ENCODE measurements around the gene SLC26A4.
A peak's percentile ranks its signal among the peaks of the same experiment; 100 is the strongest.

SLC26A4 gene

DNA sequence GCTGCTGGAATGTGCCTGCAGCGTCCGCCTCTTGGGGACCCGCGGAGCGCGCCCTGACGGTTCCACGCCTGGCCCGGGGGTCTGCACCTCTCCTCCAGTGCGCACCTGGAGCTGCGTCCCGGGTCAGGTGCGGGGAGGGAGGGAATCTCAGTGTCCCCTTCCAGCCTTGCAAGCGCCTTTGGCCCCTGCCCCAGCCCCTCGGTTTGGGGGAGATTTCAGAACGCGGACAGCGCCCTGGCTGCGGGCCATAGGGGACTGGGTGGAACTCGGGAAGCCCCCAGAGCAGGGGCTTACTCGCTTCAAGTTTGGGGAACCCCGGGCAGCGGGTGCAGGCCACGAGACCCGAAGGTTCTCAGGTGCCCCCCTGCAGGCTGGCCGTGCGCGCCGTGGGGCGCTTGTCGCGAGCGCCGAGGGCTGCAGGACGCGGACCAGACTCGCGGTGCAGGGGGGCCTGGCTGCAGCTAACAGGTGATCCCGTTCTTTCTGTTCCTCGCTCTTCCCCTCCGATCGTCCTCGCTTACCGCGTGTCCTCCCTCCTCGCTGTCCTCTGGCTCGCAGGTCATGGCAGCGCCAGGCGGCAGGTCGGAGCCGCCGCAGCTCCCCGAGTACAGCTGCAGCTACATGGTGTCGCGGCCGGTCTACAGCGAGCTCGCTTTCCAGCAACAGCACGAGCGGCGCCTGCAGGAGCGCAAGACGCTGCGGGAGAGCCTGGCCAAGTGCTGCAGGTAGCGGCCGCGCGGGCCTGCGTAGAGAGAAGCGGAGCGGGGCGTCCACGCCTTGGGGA lies 645 bp downstream of the SLC26A4 start:
- peak; percentile 61 for DNase-seq

DNA sequence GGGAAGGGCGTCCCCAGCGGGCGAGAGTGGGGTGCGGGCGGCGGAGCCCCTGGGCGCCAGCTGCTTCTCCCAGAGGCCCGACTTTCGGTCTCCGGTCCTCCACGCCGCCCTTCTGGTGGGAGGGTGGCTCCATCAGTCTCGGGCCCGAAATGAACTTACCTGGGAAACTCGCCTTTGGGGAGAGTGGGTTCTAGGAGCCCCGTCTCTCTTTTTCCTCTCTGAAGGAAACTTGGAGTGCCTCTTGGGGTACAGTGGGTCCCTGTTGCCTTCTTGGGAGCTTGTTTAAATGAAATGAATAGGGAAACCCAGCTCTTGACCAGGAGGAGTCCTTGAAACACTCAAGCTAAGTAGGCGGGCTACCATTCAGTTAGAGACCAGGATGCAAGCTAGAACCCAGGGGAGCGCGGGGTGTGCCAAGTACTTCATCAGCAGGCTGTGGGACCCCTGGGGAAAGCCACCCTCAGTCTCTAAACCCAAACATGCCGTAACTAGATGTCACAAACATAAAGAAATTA lies 1.3 kb downstream of the SLC26A4 start:
- DNase-seq = no peak

DNA sequence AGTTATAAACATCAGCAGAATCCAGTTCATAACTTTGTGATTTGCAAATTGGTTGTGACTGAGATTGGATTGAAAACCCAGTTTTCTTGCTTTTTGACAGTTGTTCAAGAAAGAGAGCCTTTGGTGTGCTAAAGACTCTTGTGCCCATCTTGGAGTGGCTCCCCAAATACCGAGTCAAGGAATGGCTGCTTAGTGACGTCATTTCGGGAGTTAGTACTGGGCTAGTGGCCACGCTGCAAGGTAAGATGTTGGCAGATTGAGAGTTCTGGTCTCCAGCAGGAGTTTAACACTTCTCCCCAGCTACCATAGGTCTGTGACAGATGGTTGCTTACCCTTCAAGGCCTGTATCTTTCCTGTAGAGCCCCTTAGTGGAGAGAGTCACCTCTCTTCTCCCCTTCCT lies 2.6 kb downstream of the SLC26A4 start:
- no peak for DNase-seq

DNA sequence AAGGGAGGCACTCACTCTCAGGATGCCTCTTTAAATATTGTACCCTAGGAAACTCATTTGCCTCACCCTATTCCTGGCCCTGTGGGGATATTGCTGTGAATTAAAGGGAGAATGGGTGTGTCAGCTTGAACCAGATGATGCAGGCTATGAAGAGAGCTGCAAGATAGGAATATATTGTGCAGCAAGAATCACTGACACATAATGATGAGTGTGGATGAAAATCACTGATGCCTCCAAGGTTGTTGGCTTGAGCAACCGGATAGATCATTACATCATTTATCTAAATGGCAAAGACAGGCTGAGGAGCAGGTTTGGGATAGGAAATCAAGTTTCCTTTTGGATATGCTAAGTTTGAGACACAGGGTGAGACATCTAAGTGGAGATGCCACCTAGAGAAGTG lies 6.2 kb downstream of the SLC26A4 start:
- DNase-seq = no peak

DNA sequence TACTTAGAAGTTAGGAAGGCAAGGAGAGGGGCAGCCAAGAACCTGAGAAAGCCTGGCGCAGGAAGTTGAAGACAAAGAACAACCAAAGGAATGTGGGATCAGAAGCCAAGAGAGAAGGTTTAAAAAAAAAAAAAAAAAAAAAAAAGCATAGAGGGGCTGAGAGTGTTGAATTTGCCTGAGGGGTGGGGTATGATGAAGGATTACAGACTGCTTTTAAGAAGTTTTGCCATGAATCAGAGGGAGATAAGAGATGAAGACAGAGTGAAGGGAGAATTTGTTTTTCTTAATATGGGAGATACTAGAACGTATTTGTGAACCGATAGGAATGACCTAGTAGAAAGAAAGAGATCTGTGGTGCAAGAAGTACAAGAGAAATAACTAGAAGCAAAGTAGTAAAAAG lies 6.7 kb downstream of the SLC26A4 start:
- DNase-seq = no peak

DNA sequence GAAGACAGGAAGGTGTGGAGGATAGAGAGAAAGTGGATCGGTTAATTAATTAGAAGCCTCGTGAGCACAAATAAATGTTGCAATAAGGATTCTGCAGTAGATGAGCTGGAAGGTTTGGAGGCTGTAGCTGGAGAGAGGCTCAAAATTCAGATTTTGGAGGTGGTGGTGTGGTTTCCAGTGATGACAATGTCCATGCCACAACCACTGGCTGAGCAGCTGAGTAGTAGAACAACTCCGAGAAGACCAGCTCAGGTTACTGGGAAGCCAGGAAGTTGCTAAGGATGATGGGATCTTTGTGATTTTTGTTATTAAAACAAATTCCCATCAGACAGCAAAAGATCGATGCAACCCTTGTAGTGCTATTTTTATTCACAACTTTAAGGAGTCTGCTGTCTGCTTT lies 7.7 kb downstream of the SLC26A4 start:
- no peak for DNase-seq

DNA sequence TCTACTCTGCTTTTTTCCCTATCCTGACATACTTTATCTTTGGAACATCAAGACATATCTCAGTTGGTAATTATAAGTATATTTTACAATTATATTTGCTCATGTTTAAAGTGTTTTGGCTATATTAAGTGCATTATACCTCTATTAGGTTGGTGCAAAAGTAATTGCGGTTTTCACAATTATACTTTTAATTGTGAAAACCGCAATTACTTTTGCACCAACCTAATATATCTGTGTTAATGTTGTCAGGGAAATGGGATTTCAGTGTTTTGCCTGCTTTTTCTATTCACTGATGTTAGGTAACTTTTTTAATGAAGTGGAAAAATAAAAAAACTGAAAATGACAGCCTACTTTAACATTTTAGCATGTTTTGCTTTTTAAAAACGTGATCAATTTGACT lies 11.6 kb downstream of the SLC26A4 start:
- DNase-seq = no peak

DNA sequence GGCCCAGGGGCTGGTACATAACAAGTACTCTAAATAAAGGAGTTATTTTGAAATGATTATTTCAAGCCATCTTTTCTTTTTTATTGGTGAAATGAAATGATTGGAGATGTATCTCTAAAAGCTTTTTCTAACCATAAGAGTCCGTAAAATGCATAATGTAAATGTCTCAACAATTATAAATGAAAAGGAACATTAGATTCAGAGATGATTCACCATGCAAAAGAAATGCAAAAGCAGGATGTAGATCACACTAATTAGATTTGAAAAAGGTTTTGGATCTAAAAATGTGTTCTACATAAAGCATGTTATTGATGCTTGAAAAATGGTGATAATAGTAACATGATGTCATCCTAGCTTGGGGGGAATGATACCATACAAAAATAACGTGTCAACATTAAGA lies 15.6 kb downstream of the SLC26A4 start:
- DNase-seq = no peak

DNA sequence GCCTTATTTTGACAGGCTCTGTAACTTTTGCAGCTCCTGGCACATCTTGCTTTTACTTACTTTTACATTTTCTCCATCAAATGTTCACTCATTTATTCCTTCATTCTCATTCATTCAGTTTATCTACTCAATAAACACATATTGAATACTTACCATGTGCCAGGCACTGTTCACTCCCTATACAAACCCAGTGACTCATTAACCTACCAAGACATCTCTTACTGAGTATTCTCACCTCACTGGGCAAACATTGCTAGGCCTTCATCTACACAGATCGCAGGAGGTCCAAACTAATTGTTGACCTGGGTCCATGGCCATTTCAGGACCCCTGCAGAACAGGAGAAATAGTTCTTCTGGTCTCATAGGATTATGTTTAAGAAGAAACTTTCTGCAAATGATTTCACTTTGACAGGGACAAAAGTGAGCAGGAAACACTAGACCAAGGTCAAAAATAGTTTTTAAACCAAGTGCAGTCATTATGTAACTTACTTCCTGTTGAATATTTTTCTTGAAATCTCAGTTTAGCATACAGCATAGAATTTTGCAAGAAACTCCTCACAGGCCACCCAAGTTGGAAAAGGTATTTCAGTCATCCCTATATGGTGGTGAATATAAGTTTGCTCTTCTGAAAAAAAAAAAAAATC lies 17.6 kb downstream of the SLC26A4 start:
- no peak for DNase-seq

DNA sequence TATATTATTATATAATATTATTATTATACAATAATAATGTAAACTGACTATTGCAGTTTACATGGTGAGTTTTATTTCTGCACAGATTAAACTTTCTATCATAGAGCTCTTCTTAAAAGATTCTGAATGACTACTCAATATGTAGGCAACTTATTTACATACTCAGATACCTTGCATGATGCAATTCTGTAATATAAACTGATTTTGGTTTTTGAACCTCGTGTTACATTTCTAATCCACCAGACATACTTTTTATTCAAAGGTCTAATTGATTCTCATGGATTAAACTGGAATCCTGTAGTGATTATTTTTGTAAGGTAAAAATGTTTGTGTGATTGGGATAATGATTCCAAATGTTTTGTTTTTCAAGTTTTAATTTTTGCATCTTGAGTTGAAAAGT lies 19.9 kb downstream of the SLC26A4 start:
- no peak for DNase-seq

DNA sequence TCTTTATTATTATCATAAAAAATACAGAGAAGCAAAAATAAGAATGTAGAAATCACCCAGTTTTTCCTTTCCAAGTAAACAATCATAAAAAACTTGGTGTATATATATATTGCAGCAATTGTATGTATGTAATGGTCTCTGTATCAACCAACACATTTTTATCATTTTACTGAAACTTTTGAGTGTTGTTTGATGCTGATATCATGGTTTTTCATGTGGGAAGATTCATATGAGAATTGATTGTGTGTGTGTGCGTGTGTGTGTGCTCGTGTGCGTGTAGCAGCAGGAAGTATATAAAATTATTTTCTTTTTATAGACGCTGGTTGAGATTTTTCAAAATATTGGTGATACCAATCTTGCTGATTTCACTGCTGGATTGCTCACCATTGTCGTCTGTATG lies 22.3 kb downstream of the SLC26A4 start:
- no peak for DNase-seq

DNA sequence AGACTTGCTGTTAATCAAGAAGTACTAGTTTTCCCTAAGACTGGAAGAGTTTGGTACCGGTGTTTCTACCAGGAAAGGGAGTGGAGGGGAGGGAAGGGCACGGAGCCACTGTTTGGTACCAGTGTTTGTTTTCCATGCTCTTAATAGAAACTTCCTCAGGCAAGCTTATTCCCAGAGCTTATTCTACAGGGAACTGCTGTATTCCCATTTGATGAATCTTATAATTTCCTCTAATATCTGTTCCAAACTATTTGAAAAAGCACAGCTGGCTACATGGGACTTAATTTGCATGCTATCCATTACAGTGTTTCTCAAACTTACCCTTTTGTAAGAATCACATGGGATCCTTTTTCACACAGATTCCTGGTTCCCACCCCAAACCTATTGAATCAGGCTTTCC lies 23.7 kb downstream of the SLC26A4 start:
- no peak for DNase-seq

DNA sequence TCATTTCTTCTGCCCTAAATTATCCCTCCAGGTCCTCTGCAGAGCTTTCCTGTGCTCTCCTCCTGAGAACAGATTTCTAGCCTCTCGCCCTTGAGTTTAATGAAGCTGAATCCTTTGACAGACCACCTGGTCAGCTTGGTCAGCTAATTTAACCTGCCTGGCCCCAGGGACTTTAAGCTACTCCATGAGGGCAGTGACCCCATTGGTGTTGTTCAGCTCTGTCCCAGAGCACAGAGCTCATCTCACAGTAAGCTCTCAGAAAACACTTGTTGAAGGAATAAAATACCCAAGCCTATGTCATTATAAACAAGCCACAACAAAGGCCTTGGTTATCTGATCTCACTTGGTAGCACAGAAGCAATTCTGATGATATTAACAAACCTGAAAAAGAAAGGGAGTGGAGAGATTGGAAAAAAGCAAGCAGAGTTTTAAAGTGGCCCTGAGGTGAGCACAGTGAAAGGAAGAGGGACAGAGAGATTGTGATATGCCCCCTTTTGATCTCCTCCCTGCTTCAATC lies 24.4 kb downstream of the SLC26A4 start:
- DNase-seq = no peak

DNA sequence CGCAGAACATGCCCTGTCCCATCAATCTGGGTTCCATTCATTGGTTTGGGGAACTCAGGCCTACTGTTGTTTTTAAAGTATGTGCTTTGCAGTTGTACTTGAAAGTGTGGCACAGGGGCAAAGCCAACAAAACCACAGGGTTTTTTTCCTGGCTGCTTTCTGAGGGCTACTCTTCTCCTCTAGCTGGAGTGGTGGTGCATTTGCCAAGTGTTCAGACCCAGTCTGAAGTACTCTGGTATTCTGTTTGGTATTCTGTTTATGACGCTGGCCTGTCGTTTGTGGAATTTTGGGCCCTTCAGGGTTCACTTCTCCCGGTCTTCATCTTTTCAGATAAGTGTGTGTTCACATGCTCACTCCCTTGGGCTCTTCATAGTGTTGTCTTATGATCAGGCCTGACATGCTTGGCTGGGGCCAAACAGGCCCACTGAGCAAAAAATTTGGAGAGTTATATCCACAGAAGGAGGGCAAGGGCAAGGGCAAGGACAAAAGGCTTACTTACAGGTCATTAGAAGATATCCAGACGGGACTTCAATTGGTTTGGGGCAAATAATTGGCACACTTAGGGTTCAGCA lies 26.3 kb downstream of the SLC26A4 start:
- DNase-seq = no peak

DNA sequence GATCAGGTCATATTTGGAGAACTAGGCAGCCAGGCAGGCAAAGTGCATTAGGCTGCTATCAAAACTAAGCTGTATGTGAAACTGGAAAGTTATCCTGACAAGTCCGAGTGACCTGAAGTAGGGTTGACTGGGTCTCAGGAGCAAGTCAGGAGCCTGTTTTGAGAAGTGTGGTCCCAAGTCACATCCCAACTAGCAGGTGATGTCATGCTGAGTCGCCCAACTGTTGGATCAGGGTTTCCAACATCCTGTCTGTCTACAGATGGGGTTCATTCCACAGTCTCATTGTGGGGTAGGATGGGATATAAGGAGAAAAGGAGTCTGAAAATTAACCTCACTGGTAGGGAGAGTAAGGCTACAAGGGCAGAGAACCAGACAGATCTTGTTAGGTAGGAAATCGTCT lies 27.0 kb downstream of the SLC26A4 start:
- no peak for DNase-seq

DNA sequence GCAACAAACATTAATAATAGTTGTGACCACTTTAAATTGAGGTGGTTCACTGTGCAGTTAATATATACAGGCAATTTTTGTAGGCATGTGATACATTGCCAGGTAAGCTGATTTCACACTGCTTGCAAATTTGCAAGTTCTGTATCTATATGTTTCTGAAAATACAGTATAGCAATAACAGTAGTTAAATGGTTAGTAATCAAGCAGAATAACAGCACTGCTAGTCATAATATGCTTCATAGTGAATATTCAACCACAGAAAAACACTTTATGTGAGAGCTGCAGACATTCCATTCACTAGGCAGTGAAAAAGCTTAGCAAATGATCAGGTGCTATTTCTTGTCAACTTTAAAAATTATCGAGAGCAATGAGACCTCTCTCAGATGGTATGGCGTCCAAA lies 28.9 kb downstream of the SLC26A4 start:
- no peak for DNase-seq

DNA sequence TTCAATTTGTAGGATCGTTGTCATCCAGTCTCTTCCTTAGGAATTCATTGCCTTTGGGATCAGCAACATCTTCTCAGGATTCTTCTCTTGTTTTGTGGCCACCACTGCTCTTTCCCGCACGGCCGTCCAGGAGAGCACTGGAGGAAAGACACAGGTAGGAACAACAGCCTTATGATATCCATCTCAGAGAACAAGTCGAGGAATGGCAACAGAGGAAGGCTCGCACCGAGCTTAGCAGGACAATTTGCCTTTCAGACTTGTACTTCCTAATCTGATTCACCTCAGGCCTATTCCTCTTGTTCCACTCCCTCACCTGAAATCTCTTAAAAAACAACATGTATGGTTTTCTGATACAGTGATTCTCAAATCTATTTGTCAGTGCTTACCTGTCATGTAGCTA lies 29.5 kb downstream of the SLC26A4 start:
- no peak for DNase-seq

DNA sequence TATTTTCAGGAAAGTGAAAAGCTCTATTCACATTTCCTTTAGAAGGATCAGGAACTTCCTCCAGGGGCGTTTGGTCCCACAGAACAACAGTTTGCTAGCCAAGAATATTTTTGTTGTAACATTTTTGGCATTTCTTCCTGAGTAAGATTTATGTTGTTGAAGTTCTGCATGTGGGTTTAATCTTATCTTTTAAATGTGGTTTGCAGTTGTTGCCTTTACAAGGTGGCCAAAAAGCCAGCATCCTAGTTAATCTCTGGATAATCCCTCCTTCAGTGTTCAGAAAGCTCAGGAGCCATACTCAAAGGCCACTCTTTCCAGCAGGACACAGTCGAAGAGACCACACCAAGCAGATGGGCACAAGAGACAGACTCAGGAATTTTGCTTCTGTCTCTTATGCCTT lies 30.0 kb downstream of the SLC26A4 start:
- DNase-seq = no peak

DNA sequence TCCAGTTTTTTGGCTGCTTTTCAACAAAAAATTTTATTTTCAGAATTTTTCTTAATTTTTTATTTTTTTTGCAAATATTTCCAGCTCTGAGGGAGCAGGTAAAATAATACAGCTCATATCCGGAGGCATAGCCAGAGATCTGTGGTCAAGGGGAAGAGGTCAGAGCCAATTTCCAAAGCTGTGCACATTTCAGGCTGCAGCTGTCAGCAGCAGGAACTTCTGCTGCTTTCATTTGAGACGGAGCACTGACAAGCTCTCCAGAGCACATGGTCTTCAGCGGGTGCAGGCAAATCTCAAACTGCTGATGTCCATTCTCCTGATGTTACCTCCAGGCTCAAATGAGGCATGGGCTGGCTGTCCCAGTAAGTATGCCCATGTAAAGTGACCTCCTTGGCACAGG lies 31.1 kb downstream of the SLC26A4 start:
- no peak for DNase-seq

DNA sequence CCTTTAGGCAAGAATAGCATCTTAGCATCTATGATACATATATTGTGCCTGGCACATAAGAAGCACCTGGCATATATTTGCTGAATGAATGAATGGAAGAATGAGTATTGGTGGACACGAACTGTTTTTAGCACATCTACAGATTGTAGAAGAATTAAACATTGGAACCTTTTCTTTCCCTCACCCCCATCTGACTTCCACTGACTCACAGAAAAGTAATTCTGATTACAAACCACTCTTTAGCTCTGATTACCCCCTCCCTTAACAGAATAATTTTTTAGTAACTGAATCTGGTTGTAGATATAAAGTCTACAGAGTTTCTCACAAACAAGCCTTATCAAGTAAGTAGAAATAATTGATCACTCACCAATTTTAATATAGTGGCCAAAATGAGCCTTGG lies 31.9 kb downstream of the SLC26A4 start:
- DNase-seq = no peak

DNA sequence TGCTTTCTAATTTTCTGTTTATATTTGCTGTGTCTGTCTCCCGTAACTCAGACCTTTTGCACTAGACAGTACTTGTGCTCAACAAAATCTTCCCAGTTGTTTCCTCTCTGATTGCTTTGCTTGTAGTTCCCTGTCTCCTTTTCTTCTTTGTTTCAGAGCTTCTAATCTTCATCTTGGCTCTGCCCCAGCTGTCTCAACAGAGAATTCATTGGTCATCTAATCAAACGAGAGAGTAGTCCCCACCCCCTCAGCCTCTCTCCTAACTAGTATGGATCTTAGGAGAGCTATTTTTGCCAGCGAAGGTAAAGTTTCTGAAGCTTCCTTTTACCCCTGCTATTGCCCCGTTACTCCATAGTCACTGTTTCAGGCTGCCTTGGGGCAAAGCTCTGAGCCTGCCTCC lies 32.8 kb downstream of the SLC26A4 start:
- no peak for DNase-seq

DNA sequence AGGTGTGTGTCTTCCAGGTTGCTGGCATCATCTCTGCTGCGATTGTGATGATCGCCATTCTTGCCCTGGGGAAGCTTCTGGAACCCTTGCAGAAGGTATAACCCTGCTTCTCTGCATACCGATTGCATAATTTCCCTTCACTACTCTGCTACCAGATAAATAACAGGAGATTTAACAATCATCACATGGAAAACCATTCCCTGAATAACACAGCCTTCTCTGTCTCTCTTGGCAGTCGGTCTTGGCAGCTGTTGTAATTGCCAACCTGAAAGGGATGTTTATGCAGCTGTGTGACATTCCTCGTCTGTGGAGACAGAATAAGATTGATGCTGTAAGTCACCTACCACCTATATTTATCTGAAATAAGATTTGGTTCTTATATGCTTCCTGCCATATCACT lies 33.8 kb downstream of the SLC26A4 start:
- no peak for DNase-seq

DNA sequence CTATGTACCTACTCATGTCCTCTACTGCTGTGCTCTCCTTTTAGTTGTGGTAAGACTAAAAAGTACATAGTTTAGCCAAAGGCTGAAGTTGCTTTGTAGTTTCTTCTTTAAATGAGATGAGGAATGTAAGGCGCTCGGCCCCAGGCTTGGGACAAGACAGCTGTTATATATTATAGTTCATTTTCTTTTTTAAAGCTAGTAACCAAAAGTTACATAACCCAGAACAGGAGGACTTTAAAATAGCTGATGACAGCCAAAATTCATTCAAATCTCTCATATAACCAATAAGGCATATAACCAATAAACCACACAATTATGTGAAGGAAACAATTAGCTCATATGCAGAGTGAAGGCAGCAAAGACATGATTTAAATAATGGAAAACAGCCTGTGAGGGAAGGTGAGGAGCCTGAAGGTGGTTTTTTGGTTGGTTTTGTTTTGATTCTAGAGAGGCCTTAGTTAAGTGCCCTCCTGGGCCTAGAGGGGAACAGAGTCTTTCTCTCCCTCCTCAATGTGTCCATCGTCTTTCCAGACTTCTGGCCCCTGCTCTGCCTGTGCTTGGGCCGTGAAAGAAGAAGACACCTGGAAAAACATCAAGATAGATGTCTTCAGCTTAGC lies 35.8 kb downstream of the SLC26A4 start:
- no peak for DNase-seq

Measured in stimulated activated CD4-positive, alpha-beta T cell treated with anti-CD3 and anti-CD28 coated beads, Interleukin-4, amount 100 ng/mL, for 1 hour (primary cell).